ENCODE measurements around the gene CNGA4. TPM values are rescaled to one million over a fixed set of nuclear protein-coding genes. Genes with fewer than 3 reads are reported as not detected.
A peak's percentile ranks its signal among the peaks of the same experiment; 100 is the strongest.

CNGA4 gene
- total and polyA plus RNA-seq, 7 donors, result 0.03 to 0.21 TPM; not detected in 5

GRCh38 chr11:6258141-6258540 lies 19.3 kb downstream of the CNGA4 start:
- H3K27me3 ChIP-seq (ENCODE audit: insufficient read depth in 3 of 3, low read length in 2 of 3), result peaks cover 0 to 53% (median 12%) of the 10 kb centered on the region in 3 donors
- ATAC-seq, result no peak
- 78 to 90% (median 81%) methylated on average over 3 of the region's 3 CpGs for WGBS, 3 donors

GRCh38 chr11:6258571-6259081 lies 19.7 kb downstream of the CNGA4 start:
- Histone ChIP-seq H3K27ac (no peak overlapping the region), H3K4me1 (peaks cover 2% of the 10 kb centered on the region), H3K4me3 (peak overlapping the region; percentile 59), H3K27me3 (ENCODE audit: insufficient read depth in 3 of 3, low read length in 2 of 3) (peaks cover 0 to 53% (median 12%) of the 10 kb centered on the region in 3 donors), H3K9me3 (no peaks in the 10 kb centered on the region), H3K36me3 (ENCODE audit: insufficient read depth in 1 of 2, low read depth in 1 of 2) (no peaks in the 10 kb centered on the region)
- intact Hi-C loops (cut with DNase I), result loop anchor here in 1 of 2 donors (10.0 kb wide), 1 partner anchor 96 kb away; no protein-coding TSS in a partner anchor
- WGBS, 3 donors, result 6 to 10% (median 8%) methylated on average over 16 of the region's 16 CpGs
- ATAC-seq (peak in 1 of 4 donors; percentile 44), DNase-seq (no peak)
- TF ChIP-seq, protein P1, sequence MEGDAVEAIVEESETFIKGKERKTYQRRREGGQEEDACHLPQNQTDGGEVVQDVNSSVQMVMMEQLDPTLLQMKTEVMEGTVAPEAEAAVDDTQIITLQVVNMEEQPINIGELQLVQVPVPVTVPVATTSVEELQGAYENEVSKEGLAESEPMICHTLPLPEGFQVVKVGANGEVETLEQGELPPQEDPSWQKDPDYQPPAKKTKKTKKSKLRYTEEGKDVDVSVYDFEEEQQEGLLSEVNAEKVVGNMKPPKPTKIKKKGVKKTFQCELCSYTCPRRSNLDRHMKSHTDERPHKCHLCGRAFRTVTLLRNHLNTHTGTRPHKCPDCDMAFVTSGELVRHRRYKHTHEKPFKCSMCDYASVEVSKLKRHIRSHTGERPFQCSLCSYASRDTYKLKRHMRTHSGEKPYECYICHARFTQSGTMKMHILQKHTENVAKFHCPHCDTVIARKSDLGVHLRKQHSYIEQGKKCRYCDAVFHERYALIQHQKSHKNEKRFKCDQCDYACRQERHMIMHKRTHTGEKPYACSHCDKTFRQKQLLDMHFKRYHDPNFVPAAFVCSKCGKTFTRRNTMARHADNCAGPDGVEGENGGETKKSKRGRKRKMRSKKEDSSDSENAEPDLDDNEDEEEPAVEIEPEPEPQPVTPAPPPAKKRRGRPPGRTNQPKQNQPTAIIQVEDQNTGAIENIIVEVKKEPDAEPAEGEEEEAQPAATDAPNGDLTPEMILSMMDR (IDR thresholded peaks at IDR 0.05), result no peak

More at GRCh38 chr11:6258141-6258540, 19.3 kb downstream of the CNGA4 start:
- Histone ChIP-seq H3K4me1 (peaks cover 2% of the 10 kb centered on the region), H3K9me3 (no peaks in the 10 kb centered on the region), H3K27ac (no peak overlapping the region), H3K36me3 (ENCODE audit: insufficient read depth in 1 of 2, low read depth in 1 of 2) (no peaks in the 10 kb centered on the region), H3K4me3 (peak overlapping the region; percentile 59)
- DNase-seq, result no peak
- TF ChIP-seq, protein P1 (IDR thresholded peaks at IDR 0.05), result no peak
- intact Hi-C loops (cut with DNase I), result loop anchor here in 1 of 2 donors (10.0 kb wide), 1 partner anchor 97 kb away; no protein-coding TSS in a partner anchor

DNA sequence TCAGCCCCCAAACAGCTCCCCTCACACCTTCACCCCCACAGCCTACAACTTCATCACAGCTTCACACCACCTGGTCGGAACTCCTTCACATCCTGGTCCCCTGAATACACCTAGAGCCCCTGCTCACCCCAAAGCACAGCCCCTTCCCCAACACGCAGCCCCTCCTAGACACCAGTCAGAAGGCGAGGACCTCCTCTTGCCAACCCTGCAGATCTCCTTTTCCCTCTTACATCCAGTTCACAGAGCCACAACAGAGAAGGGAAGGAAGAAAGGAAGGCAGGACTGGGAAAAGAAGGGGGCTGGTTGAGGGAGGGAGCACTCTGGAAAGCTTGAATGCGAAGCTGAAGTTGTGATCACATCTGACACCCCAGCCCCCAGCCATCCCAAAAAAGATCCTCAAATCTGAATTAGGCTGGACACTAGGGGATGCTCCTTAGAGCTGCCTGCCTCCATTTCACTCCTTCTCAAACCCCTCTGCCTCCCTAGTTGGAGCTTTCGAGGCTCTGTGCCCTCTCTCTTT lies 21.4 kb downstream of the CNGA4 start:
- no peak overlapping the region for H3K4me3 ChIP-seq
- TF ChIP-seq, protein P1 (IDR thresholded peaks at IDR 0.05), result no peak
- H3K27me3 ChIP-seq (ENCODE audit: insufficient read depth in 3 of 3, low read length in 2 of 3), result peaks cover 0 to 53% (median 12%) of the 10 kb centered on the region in 3 donors
- no peaks in the 10 kb centered on the region for H3K9me3 ChIP-seq
- H3K4me1 ChIP-seq, result peaks cover 2% of the 10 kb centered on the region
- ATAC-seq (peak in 1 of 4 donors; percentile 35), DNase-seq (no peak)
- 48 to 50% (median 49%) methylated on average over 5 of the region's 5 CpGs for WGBS, 3 donors
- intact Hi-C loops (cut with DNase I), result no loop called here
- no peak overlapping the region for H3K27ac ChIP-seq
- no peaks in the 10 kb centered on the region for H3K36me3 ChIP-seq (ENCODE audit: insufficient read depth in 1 of 2, low read depth in 1 of 2)

GRCh38 chr11:6263662-6264061 lies 24.8 kb downstream of the CNGA4 start:
- H3K27ac ChIP-seq, result no peak overlapping the region
- ATAC-seq (no peak), DNase-seq (no peak)
- intact Hi-C loops (cut with DNase I), result no loop called here
- H3K36me3 ChIP-seq (ENCODE audit: insufficient read depth in 1 of 2, low read depth in 1 of 2), result no peaks in the 10 kb centered on the region
- H3K9me3 ChIP-seq, result no peaks in the 10 kb centered on the region
- no peak overlapping the region for H3K4me3 ChIP-seq
- 98 to 99% (median 98%) methylated on average over 1 of the region's 1 CpG for WGBS, 3 donors
- peaks cover under 1% of the 10 kb centered on the region for H3K4me1 ChIP-seq
- TF ChIP-seq, protein P1 (IDR thresholded peaks at IDR 0.05), result no peak
- peaks cover 0 to 24% (median 14%) of the 10 kb centered on the region in 3 donors for H3K27me3 ChIP-seq (ENCODE audit: insufficient read depth in 3 of 3, low read length in 2 of 3)

All from psoas muscle (tissue), 8 donors.